PC-3 (cell line): ENCODE measurements around the gene TRAF1.

Source experiments
- CTCF ChIP-seq: fragments of 300-600 bp; sonication (generic); conservative IDR thresholded peaks from 2 replicates; pipeline ENCODE4 v1.5.1; 2017; ENCODE audit warnings: antibody characterized with exemption, low read depth, mild to moderate bottlenecking, low read length
- EZH2 ChIP-seq: fragments of 300-600 bp; sonication (generic); IDR thresholded peaks from one replicate; pipeline ENCODE4 v1.6.1; 2017; ENCODE audit warnings: antibody characterized with exemption, mild to moderate bottlenecking, low read length; ENCODE audit not compliant: unreplicated experiment
- EZH2phosphoT487 ChIP-seq: fragments of 300-600 bp; sonication (generic); IDR thresholded peaks from 2 replicates; pipeline ENCODE4 v1.6.1; 2018; ENCODE audit warnings: mild to moderate bottlenecking, antibody characterized with exemption, low read length, borderline replicate concordance

- TF ChIP-seq EZH2, result no peak
- TF ChIP-seq CTCF, result no peak
- no peak for TF ChIP-seq EZH2phosphoT487
Measured at GRCh38 chr9:120946259-120946658, 19.7 kb upstream of the TRAF1 start.
